PC-9 (cell line): ENCODE results near the gene TGFBI.

Experiments
- EZH2 ChIP-seq: fragments of 200-600 bp; sonication (generic); IDR thresholded peaks from 2 replicates; pipeline ENCODE4 v1.8.0; 2017; ENCODE audit warnings: antibody characterized with exemption, low read depth
- TF ChIP-seq, protein P1 (sequence below): fragments of 200-600 bp; sonication (generic); conservative IDR thresholded peaks from 2 replicates; pipeline ENCODE4 v1.6.1; 2017; ENCODE audit warnings: mixed run types, antibody characterized with exemption, mild to moderate bottlenecking, moderate library complexity

DNA sequence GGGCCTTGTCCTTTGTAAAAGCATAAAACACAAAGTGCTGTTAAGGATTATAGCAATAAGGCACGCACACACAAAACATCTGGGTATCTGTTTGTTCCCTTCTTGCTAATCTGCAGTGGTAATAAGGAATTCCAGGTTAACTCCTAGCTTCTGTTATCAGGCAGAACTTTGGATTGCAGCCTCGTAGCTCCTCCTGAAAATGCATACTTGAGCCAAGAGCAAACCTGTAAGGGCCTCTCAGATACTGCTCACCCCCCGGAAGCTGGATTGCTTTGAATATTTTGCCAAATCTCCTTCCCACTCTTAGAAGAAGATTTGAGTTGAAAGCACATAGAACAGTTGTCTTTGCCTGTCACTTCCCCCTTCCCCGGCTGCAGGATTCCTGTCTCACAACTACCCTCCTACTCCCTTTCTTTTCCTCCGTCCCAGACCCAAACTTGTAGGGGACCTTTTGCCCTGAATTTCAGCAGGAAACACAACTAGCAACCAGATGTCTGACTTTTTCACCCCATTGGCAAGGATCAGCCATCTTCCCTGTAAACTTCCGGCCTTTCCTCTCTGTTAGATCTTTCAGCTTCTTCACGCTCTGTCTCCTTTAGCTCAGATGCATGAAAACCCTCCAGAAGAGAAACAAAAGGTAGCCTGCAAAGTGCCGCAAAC lies 75.6 kb downstream of the TGFBI start:
- TF ChIP-seq, protein P1, sequence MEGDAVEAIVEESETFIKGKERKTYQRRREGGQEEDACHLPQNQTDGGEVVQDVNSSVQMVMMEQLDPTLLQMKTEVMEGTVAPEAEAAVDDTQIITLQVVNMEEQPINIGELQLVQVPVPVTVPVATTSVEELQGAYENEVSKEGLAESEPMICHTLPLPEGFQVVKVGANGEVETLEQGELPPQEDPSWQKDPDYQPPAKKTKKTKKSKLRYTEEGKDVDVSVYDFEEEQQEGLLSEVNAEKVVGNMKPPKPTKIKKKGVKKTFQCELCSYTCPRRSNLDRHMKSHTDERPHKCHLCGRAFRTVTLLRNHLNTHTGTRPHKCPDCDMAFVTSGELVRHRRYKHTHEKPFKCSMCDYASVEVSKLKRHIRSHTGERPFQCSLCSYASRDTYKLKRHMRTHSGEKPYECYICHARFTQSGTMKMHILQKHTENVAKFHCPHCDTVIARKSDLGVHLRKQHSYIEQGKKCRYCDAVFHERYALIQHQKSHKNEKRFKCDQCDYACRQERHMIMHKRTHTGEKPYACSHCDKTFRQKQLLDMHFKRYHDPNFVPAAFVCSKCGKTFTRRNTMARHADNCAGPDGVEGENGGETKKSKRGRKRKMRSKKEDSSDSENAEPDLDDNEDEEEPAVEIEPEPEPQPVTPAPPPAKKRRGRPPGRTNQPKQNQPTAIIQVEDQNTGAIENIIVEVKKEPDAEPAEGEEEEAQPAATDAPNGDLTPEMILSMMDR: no peak
- no peak for TF ChIP-seq EZH2
